ENCODE measurements around the gene C1QL1.

The C1QL1 gene

DNA sequence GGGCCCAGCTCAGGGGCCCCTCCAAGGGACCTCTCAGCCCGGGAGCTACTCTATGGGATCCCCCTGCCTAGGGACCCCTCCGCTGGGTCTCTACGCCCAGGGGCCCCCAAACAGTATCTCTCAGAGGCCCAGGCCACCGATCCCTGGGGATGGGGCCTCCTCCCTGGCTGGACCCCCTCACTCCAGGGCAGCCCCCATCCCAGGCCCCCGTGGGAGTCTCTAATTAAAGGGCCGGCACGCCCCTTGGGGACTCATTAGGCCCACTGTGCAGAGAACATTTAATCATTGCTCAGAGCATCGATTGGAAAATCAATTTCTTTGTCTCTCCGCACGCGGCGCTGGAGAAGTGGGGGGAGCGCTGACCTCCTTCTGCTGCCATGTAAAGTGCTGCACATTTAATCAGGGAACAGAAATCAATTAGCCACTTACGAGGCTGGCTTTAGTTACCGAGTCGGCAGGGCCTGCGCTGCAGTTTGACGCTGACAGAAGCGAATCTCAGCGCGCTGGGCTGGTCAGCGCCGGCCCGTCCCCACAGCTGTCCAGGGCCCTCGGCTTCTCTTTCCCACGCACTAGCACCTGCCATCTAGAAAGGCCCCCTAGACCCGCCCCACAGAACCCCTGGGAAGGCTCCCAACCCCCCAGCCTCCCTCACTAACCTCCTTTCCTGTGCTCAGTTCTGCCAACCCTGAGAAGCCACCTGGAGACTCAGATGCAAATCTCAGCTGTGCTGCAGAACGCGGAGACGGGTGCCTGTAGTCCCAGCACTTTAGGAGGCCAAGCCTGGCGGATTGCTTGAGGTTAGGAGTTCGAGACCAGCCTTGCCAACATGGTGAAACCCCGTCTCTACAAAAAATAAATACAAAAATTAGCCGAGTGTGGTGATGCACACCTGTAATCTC, 20.2 kb upstream of the C1QL1 start:
- DNase-seq = no peak

DNA sequence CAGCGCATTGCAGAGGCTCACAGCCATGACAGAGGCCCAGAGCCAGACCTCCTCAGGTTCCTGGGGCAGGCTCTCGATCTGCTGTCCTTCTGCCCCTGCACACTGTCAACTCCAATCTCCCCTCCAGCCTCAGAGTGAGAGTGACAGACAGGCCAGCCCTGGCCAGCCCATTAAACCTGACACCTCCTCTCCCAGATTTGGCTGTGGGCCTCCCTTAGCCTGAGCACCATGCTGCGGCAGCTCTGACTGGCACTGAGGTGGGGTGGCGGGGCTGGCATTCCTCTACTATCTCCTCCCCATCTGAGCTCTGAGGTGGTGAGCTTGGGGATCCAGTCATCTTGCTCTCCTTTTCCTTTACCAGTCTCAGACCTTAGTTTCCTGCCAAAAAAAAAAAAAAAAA, 15.5 kb upstream of the C1QL1 start:
- no peak for DNase-seq

DNA sequence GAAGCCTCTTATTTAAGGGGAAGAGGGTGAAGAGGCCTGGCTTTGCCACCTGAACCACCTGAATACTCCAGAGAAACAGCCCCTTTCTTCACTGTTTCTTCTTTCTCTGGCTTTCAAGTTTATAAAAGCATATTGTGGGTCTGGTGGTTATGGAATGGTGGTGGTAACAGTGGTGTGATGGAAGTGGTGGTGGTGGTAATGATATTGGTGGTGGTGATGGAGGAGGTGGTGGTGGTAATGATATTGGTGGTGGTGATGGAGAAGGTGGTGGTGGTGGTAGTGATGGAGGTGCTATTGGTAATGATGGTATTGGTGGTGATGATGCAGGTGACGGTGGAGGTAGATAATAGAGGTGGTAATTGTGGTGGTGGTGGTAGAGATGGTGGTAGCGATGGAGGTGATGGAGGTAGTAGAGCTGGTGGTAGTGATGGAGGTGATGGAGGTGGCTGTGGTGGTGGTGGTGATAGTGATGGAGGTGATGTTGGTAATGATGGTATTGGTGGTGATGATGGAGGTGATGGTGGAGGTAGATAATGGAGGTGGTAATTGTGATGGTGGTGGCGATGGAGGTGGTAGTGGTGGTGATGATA, 14.1 kb upstream of the C1QL1 start:
- DNase-seq = no peak

DNA sequence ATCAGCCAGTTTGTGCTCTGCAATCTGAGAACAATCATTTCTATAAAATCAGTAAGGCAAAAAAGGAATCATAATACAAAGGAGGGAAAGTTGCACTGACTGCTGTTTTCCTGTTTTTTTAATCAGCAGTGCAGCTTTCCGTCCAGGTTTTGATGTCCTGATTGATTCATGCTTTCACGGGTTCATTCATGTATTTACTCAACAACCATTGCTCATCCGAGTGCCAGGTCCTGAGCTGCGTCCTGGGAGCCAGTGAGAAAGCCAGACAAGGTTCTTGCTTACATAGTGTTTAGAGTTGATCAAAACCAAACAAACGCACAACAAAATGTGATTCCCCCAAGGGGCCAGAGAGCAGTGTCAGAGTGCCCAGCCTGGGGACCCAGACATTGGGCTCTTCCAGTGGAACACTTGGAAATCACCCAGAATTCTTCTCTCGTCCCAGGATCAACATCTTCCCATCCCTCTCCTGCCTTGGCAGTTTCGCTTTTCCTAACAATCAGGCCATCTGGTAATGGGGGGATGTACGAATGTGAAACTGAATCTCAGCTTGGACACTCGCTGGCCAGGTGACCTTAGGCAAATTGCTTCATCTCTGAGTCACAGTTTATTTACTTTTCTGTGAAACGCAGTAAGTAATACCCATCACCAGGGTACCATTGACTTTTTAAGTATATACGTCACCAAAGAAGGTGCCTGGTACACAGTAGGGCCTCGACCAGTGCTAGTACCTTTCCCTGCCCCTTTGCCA, 13.3 kb upstream of the C1QL1 start:
- DNase-seq = no peak

DNA sequence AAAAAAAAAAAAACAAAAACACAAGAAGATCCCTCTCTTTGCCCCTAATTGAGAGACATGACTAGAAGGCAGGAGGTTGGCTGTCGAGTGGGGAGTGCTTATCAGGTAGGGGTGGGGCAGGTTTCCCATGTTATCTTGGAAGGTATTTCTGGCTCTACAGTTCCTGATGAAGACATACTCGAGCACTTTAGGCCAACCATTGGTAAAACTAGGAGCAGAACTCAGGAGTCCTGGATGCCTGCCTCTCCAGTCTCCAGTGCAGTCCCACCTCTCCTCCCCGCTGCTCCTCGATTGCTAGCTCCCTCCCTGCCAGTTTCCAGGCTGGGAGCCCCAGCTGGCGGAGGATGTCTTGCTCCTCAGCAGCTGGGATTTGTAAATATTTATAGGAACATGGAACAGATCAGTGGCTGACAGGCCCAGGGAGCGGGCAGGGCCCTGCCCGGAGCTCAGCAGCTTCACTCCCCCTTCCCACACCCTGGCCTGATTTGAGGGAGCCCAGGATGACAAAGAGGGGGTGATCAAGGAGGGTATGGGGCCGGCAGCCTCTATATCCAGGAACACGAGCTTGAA, 11.4 kb upstream of the C1QL1 start:
- no peak for DNase-seq

DNA sequence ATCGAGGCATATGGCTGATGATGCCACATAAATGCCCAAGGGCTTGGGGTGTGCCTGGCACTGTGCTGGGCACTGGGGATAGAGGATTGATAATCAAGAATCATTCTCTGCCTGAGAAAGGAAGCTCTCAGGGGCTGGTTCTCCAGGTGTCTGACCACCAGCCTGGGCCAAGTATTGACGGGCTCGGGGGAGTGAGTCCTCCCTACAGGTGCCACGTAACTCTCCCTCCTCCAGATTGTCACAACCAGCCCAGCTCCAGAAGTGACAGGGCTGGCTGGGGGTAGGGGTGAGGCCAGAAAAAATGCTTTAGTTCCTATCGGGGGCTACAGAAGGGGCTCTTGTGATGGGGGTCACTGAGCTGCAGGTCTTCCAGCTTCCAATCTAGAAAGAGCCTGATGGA, 10.7 kb upstream of the C1QL1 start:
- no peak for DNase-seq

DNA sequence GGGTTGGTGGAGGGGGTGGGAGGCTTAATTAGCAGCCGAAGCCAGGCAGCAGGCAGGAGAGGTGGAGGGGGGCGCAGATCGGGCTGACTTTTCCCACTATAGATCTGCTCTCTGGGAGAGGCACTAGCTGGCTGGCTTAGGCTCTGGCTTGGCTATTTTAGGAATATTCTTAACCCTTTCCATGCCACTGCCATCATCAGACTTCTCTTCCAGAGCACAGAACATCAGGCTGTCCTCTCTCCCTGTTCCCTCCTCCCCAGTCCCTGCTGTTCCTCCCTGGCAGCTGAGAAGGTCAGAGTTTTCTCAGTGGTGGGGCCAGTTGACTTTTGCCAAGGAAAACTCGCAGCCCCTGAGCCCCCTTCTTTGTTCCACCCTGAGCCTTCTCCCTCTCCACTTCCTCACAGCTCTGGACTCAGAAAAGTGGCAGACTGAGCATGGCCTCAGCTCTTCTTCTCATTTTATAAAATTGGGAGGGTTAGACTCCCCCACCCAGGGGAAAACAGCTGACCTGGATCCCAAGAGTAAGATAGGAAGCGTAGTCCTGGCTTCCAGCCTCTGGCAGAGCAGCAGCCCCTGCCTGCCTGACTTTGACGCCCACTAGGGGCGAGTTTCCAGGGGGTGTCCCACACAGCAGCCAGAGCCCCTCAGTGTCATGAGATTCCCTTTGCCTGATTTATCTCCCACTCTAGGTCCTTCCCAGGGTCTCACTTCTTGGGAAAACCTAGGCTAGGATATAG, 9.9 kb upstream of the C1QL1 start:
- no peak for DNase-seq

DNA sequence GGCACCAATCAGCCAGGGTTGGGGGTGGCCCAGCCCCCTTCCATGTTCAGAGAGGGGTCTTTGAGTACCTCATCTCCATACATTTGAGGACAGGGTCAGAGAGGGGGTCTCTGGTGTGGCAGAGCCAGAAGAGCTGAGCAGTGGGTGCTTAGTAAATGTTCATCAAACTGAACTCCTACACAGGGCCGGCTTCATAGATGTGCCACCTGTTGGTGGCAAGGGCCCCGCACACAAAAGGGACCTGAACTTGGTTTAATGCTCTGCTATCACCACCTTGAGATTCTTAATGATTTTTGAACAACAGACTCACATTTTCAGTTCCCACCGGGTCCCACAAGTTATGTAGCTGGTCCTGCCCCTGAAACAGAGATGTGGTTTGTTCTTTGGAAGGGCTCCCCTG, 9.0 kb upstream of the C1QL1 start:
- DNase-seq = no peak

DNA sequence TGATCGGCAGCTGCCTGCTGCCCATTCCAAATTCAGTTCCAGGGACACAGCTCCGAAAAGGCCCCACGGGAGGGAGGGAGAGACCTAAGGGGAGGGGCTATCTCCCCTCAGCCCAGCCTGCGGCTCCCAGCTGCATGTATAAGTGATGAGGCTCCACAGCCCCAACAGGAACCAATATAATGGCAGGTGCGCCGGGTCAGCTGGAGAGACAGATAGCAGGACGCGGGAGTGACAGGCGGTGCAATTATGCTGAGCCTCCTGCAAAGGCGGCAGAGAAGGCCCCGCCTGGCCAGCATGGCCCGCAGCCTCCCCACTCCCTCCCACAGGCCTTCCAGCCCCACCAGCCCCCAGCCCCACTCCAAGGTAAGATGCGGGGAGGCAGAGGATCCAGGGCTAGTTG, 8.1 kb upstream of the C1QL1 start:
- DNase-seq = no peak

DNA sequence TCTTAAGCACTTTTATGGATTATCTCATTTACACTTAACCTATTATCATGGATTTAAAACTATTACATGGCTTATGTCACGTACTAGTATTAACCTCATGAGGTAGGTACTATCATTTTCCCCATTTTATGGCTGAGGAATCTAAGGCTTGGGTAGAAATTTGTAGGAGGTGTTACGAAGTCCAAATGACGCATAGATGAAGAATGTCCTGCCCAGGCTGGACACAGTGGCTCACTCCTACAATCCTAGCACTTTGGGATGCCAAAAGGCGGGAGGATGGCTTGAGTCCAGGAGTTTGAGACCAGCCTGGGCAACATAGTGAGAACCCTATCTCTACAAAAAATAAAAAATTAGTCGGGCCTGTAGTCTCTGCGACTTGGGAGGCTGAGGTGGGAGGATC, 4.8 kb upstream of the C1QL1 start:
- no peak for DNase-seq

GRCh38 chr17:44971776-44972483, 3.8 kb upstream of the C1QL1 start:
- DNase-seq = peak; percentile 41 to 75

DNA sequence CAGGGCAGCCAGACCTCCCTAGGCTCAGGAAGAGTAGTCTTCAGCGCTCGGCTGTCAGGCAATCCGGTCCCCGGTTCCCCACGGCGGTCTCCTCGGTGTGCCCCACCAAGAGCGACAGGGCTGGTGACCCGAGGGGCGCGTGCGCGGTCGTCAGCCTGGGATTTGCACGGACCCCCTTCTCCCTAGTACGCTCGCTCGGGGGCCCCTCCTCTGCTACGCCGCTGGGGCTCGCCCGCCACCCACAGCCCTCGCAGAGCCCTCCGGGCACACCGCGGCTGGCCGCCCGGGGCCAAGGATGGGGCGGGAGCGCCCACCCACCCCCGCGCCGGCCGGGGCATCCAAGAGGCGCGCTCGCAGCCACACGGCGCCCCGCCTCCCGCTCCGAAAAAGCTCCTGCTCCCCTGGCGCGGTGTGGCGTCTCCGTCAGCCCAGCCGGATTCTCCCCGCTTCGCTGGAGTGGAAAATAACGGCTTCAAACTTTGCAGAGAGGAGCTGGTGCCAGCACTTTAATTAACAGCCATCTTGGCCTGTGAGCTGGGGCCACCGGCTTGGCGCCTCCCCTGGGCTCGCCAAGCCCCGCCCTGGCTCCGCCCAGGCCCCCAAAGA, 2.1 kb upstream of the C1QL1 start:
- peak in 1 of 2 experiments; percentile 5 for DNase-seq

DNA sequence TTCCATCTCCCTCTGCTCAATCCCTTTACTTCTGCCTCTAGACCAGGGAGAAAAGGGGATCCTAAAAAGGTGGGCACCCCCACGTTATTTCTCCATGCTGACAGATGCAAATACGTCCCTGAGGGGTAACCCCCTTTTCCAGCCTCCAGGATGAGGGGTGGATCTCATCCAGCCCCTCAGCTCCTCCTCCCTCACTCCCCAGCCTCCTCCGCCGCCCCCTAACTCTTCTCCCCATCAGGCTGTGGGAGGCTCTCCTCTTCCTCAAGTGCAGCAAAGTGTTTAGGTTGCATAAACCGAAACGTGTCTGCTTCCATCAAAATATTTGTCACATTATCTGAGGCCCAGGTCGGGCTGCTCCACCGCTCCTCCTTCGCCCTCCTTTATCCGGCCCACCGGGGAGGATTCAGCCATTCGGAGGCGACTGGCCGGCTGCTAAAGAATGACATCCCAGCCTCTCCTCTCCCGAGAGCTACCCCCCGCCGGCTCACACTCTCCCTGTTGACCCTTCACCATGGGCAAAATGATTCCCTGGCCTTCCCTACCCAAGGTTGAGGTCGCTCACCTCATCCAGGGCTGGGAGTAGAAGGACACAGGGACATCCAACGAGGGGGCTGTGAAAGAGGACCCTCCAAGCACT, 1.2 kb upstream of the C1QL1 start:
- DNase-seq = no peak

DNA sequence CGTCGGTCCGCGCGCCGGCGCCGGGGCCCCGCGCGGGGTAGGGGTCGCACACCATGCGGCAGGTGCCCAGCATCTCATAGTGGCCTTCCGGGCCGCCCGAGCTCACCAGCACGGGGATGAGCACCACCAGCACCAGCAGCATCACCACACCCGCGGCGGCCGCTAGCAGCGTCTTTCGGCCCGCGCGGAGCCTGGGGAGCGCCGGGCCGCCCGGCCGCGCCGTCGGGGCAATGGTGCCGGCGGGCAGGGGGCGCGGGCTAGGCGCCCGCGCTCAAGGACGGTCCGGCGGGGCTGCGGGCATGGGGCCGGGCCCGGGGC, 237 bp downstream of the C1QL1 start:
- peak in 1 of 2 experiments; percentile 4 for DNase-seq

- no peak for DNase-seq
These were observed 837 bp downstream of the C1QL1 start for GRCh38 chr17:44967026-44967906.

DNA sequence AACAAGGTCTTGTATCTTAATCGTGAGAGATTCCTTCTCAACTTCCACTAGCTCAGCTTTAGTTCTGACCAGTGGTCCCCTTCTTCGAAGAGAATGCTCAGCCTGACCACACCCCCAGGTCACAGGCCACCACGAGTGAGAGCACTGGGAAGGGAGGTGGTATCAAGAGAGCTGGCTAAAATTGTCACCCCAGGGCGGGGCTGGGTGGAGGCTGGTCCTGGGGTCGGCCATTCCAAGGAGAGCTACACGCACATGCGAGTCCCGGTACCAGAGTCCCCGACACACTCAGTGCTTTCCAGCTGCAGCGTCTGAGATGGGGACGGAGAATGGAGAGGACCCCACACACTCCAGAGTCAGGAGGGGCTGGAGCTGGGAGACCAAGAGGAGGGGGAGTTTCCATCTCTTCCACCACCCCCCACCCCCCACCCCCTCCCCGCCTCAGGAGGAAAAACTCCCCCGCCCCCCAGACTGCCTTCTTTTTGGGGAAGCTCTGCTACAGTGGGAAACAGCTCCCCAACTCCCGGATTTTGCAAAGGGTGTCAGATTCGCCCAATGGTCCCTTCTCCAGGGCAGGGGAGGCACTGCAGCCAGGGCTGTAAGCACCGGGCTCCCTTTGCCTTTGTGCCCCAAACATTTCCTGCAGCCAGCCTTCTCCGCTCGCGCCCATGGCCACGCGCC, 1.6 kb downstream of the C1QL1 start:
- DNase-seq = no peak

GRCh38 chr17:44965481-44966234, 2.4 kb downstream of the C1QL1 start:
- DNase-seq = no peak

DNA sequence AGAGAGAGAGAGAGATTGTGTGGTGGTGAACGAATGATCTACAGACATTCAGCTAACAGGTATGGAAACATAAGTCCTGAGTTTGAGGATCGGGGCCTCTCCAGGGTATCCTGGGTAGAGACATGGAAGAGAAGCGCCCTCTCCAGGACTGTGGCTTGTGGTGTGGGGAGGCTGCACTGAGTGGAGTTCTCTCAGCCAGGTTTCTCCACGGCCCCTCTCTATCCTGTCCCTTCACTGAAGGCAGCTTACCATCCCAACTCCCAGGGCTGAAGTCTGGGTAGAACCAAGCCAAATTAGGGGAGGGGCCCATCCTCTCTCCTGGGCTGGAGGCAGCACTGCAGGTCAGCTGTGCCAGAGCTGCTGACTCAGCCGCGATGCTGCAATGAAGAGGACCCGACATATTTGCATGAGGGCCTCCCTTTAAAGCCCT, 6.2 kb downstream of the C1QL1 start:
- DNase-seq = no peak

- DNase-seq = no peak
These were observed 7.4 kb downstream of the C1QL1 start for GRCh38 chr17:44960691-44961090.
